Activated gamma-delta T cell treated with Interleukin-2 at 50 U/mL for 16 hours (primary cell): ENCODE data around the gene OGT.
"Not testable (repeated sequence)": the region's sequence is repeated elsewhere in the genome, so short reads cannot be mapped to it uniquely, and the experiment has no call there.

Experiments used
- DNase-seq: peaks from one replicate; pipeline ENCODE4 v3.0.0-alpha.2; 2020

OGT gene

GRCh38 chrX:71599965-71600364 is 67.1 kb downstream of the OGT start:
- no peak for DNase-seq

GRCh38 chrX:71603618-71604017 is 70.7 kb downstream of the OGT start:
- DNase-seq: no peak

GRCh38 chrX:71604141-71604540 is 71.2 kb downstream of the OGT start:
- no peak for DNase-seq

GRCh38 chrX:71604796-71605568 is 72.1 kb downstream of the OGT start:
- no peak for DNase-seq

GRCh38 chrX:71606536-71607216 is 73.8 kb downstream of the OGT start:
- peak; percentile 65 for DNase-seq

- DNase-seq: no peak
These were observed 74.6 kb downstream of the OGT start for GRCh38 chrX:71607488-71607887.

- no peak for DNase-seq
These were observed 76.3 kb downstream of the OGT start for GRCh38 chrX:71609095-71609750.

GRCh38 chrX:71611736-71612135 is 78.8 kb downstream of the OGT start:
- DNase-seq: not testable (repeated sequence)

GRCh38 chrX:71612256-71612655 is 79.4 kb downstream of the OGT start:
- no peak for DNase-seq

GRCh38 chrX:71615056-71615455 is 82.2 kb downstream of the OGT start:
- no peak for DNase-seq

- no peak for DNase-seq
These were observed 83.0 kb downstream of the OGT start for GRCh38 chrX:71615954-71616353.

- DNase-seq: peak; percentile 54
These were observed 84.0 kb downstream of the OGT start for GRCh38 chrX:71616672-71617529.

- DNase-seq: no peak
These were observed 84.8 kb downstream of the OGT start for GRCh38 chrX:71617742-71618141.

- peak; percentile 67 for DNase-seq
These were observed 85.4 kb downstream of the OGT start, which contains the start of gene CXCR3 for GRCh38 chrX:71618303-71618721. CXCR3 (minus strand) TSS chrX:71618511; CDS start chrX:71618449, 62 bp downstream.

GRCh38 chrX:71618787-71619186 is 85.9 kb downstream of the OGT start:
- DNase-seq: no peak

GRCh38 chrX:71619193-71619592 is 86.3 kb downstream of the OGT start:
- peak; percentile 46 for DNase-seq

GRCh38 chrX:71619986-71620385 is 87.1 kb downstream of the OGT start:
- no peak for DNase-seq

GRCh38 chrX:71621603-71622002 is 88.7 kb downstream of the OGT start:
- no peak for DNase-seq

GRCh38 chrX:71622032-71622575 is 89.2 kb downstream of the OGT start:
- no peak for DNase-seq

- peak; percentile 78 for DNase-seq
These were observed 89.9 kb downstream of the OGT start for GRCh38 chrX:71622576-71623450.

GRCh38 chrX:71623714-71624113 is 90.8 kb downstream of the OGT start:
- no peak for DNase-seq
